GM12878 (cell line): ENCODE data around the gene EXD3. TPM values are rescaled to one million over a fixed set of nuclear protein-coding genes. Genes with fewer than 3 reads are reported as not detected.

Experiments
- CHD4 ChIP-seq: fragments of 200-600 bp; sonication (generic); IDR thresholded peaks from 2 replicates; pipeline ENCODE4 v1.6.1; 2016; ENCODE audit warnings: mild to moderate bottlenecking
- DPF2 ChIP-seq: fragments of 450-650 bp; IDR thresholded peaks from 2 replicates; pipeline ENCODE4 v1.6.1; 2017; ENCODE audit warnings: mild to moderate bottlenecking
- EGR1 ChIP-seq, 2 experiments: IDR thresholded peaks; 1 replicate in 1 of 2; 2 replicates in 1 of 2; pipeline ENCODE4 v1.6.1; 2011 to 2012; ENCODE audit warnings: low read depth in 2 of 2, low read length in 2 of 2, borderline replicate concordance in 1 of 2, mild to moderate bottlenecking in 1 of 2, moderate library complexity in 1 of 2
- FOXK2 ChIP-seq: fragments of 450-650 bp; IDR thresholded peaks from 2 replicates; pipeline ENCODE4 v1.6.1; 2017; ENCODE audit warnings: mild to moderate bottlenecking, moderate library complexity
- MEF2B ChIP-seq: fragments of 450-650 bp; IDR thresholded peaks from 2 replicates; pipeline ENCODE4 v1.6.1; 2018; ENCODE audit warnings: mild to moderate bottlenecking, moderate library complexity; ENCODE audit not compliant: partially characterized antibody, poor library complexity, severe bottlenecking
- MYB ChIP-seq: fragments of 150-350 bp; IDR thresholded peaks from 2 replicates; pipeline ENCODE4 v1.6.1; 2014; ENCODE audit warnings: mild to moderate bottlenecking, low read depth, low read length, borderline replicate concordance
- NFXL1 ChIP-seq: fragments of 450-650 bp; IDR thresholded peaks from 2 replicates; pipeline ENCODE4 v1.6.1; 2017; ENCODE audit warnings: antibody characterized with exemption, mild to moderate bottlenecking, borderline replicate concordance
- POLR2AphosphoS2 ChIP-seq: IDR thresholded peaks from 2 replicates; pipeline ENCODE4 v1.6.1; 2011; ENCODE audit warnings: low read depth, mild to moderate bottlenecking, low read length, improper control_type of control experiment, moderate library complexity
- RAD21 ChIP-seq: IDR thresholded peaks from 2 replicates; pipeline ENCODE4 v1.6.1; 2011; ENCODE audit warnings: mild to moderate bottlenecking, low read depth, low read length, moderate library complexity; ENCODE audit not compliant: insufficient read depth
- RB1 ChIP-seq: fragments of 450-650 bp; formaldehyde crosslinking; IDR thresholded peaks from 2 replicates; pipeline ENCODE4 v1.6.1; 2017; ENCODE audit warnings: mild to moderate bottlenecking, borderline replicate concordance
- SMC3 ChIP-seq: IDR thresholded peaks from 2 replicates; pipeline ENCODE4 v1.6.1; 2011; ENCODE audit warnings: low read length, improper control_type of control experiment, borderline replicate concordance
- ZBTB4 ChIP-seq: fragments of 450-650 bp; formaldehyde crosslinking; IDR thresholded peaks from 2 replicates; pipeline ENCODE4 v1.4.0; 2022; ENCODE audit warnings: mild to moderate bottlenecking, moderate library complexity
- polyA plus RNA-seq, 11 experiments: library from polyadenylated mRNA; depleted of rRNA in 4 of 11; unstranded in 6 of 11; stranded (reverse) in 5 of 11; fragments of >200 nt; fragmentation: Nextera tagmentation in 4 of 11; fragmentation: Illumina TruSeq in 1 of 11; extraction: Ambion mirVana in 4 of 11; extraction: Trizol in 1 of 11; gene quantifications; 1 replicate in 1 of 11; 2 replicates in 10 of 11; pipeline versions ENCODE4 v1.2.1 to v1.2.3, GENCODE V29; 2011 to 2016; ENCODE audit warnings: inconsistent platforms in 2 of 11, missing spikeins in 2 of 11, low read depth in 1 of 11
- total RNA-seq, 4 experiments: library from RNA; depleted of rRNA in 3 of 4; stranded (reverse); fragments of >200 nt in 3 of 4; fragmentation: Illumina TruSeq in 1 of 4; extraction: Trizol in 1 of 4; gene quantifications; 2 replicates each; pipeline versions ENCODE4 v1.2.1 to v1.2.3, GENCODE V29; 2013 to 2021
- TF ChIP-seq, protein P1 (sequence below): fragments of 150-350 bp; IDR thresholded peaks from 2 replicates; pipeline ENCODE4 v1.6.1; 2016; ENCODE audit warnings: low read depth, low read length
- TF ChIP-seq, protein P2 (sequence below): fragments of 450-650 bp; conservative IDR thresholded peaks from 2 replicates; pipeline ENCODE4 v1.6.1; 2017; ENCODE audit warnings: mild to moderate bottlenecking, moderate library complexity

EXD3 gene
- total and polyA plus RNA-seq, 10 of the 15 experiments (the other 5 are each of a cell fraction or from before 2014, with no cell fraction given) = 0.21 to 7.1 (median 3.6) TPM

- TF ChIP-seq ZBTB4 (CRISPR knock-in tag) (no peak), RB1 (no peak), EGR1 (IDR thresholded peaks at IDR 0.05; ENCODE audit: borderline replicate concordance in 1 of 2, low read depth in 2 of 2, low read length in 2 of 2) (no peak), MEF2B (no peak), SMC3 (no peak), RAD21 (no peak), CHD4 (no peak), NFXL1 (no peak), POLR2AphosphoS2 (no peak), FOXK2 (no peak), DPF2 (no peak), MYB (no peak)
- TF ChIP-seq, protein P1, sequence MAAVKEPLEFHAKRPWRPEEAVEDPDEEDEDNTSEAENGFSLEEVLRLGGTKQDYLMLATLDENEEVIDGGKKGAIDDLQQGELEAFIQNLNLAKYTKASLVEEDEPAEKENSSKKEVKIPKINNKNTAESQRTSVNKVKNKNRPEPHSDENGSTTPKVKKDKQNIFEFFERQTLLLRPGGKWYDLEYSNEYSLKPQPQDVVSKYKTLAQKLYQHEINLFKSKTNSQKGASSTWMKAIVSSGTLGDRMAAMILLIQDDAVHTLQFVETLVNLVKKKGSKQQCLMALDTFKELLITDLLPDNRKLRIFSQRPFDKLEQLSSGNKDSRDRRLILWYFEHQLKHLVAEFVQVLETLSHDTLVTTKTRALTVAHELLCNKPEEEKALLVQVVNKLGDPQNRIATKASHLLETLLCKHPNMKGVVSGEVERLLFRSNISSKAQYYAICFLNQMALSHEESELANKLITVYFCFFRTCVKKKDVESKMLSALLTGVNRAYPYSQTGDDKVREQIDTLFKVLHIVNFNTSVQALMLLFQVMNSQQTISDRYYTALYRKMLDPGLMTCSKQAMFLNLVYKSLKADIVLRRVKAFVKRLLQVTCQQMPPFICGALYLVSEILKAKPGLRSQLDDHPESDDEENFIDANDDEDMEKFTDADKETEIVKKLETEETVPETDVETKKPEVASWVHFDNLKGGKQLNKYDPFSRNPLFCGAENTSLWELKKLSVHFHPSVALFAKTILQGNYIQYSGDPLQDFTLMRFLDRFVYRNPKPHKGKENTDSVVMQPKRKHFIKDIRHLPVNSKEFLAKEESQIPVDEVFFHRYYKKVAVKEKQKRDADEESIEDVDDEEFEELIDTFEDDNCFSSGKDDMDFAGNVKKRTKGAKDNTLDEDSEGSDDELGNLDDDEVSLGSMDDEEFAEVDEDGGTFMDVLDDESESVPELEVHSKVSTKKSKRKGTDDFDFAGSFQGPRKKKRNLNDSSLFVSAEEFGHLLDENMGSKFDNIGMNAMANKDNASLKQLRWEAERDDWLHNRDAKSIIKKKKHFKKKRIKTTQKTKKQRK = no peak
- TF ChIP-seq, protein P2, sequence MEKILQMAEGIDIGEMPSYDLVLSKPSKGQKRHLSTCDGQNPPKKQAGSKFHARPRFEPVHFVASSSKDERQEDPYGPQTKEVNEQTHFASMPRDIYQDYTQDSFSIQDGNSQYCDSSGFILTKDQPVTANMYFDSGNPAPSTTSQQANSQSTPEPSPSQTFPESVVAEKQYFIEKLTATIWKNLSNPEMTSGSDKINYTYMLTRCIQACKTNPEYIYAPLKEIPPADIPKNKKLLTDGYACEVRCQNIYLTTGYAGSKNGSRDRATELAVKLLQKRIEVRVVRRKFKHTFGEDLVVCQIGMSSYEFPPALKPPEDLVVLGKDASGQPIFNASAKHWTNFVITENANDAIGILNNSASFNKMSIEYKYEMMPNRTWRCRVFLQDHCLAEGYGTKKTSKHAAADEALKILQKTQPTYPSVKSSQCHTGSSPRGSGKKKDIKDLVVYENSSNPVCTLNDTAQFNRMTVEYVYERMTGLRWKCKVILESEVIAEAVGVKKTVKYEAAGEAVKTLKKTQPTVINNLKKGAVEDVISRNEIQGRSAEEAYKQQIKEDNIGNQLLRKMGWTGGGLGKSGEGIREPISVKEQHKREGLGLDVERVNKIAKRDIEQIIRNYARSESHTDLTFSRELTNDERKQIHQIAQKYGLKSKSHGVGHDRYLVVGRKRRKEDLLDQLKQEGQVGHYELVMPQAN = no peak
- TF ChIP-seq, all 136 proteins: peak for 0
Measured at GRCh38 chr9:137319739-137320551, 103.0 kb downstream of the EXD3 start (continued).
